HepG2 (cell line): ENCODE measurements around the gene ADARB2. TPM values are rescaled to one million over a fixed set of nuclear protein-coding genes. Genes with fewer than 3 reads are reported as not detected.

Experiments
- E2F1 ChIP-seq: sonication (generic); formaldehyde crosslinking; IDR thresholded peaks from 2 replicates; pipeline ENCODE4 v1.5.0; 2020; ENCODE audit warnings: missing genetic modification reagents
- ELF3 ChIP-seq: IDR thresholded peaks from 2 replicates; pipeline ENCODE4 v1.6.1; 2016; ENCODE audit warnings: missing genetic modification reagents, missing compliant biosample characterization
- GABPA ChIP-seq, 2 experiments: IDR thresholded peaks; 2 replicates each; pipeline ENCODE4 v1.6.1; 2011 to 2016; ENCODE audit warnings: low read depth in 2 of 2, low read length in 1 of 2, missing biosample characterization in 1 of 2, missing genetic modification characterization in 1 of 2
- MAX ChIP-seq: IDR thresholded peaks from 2 replicates; pipeline ENCODE4 v1.6.1; 2012; ENCODE audit warnings: inconsistent platforms
- MLXIP ChIP-seq: sonication (generic); formaldehyde crosslinking; IDR thresholded peaks from 2 replicates; pipeline ENCODE4 v1.9.0; 2021; ENCODE audit warnings: missing genetic modification reagents, borderline replicate concordance
- NPAS2 ChIP-seq: sonication (generic); formaldehyde crosslinking; IDR thresholded peaks from 2 replicates; pipeline ENCODE4 v1.8.0; 2022; ENCODE audit warnings: mild to moderate bottlenecking, missing genetic modification reagents, borderline replicate concordance
- RFXANK ChIP-seq: IDR thresholded peaks from 2 replicates; pipeline ENCODE4 v1.6.1; 2016
- SRF ChIP-seq: IDR thresholded peaks from 2 replicates; pipeline ENCODE4 v1.6.1; 2011; ENCODE audit warnings: mild to moderate bottlenecking, low read depth, low read length, moderate library complexity
- TMF1 ChIP-seq: sonication (generic); formaldehyde crosslinking; IDR thresholded peaks from 2 replicates; pipeline ENCODE4 v1.8.1; 2022; ENCODE audit warnings: low read depth, missing genetic modification reagents
- ZNF431 ChIP-seq: sonication (generic); formaldehyde crosslinking; IDR thresholded peaks from 2 replicates; pipeline ENCODE4 v1.9.0; 2022; ENCODE audit warnings: missing genetic modification reagents, low read depth, mild to moderate bottlenecking, borderline replicate concordance
- ZNF761 ChIP-seq: sonication (generic); formaldehyde crosslinking; conservative IDR thresholded peaks from 2 replicates; pipeline ENCODE4 v1.4.0; 2020; ENCODE audit warnings: mild to moderate bottlenecking, missing genetic modification reagents
- ZNF770 ChIP-seq: sonication (generic); formaldehyde crosslinking; IDR thresholded peaks from 2 replicates; pipeline ENCODE4 v1.5.0; 2020; ENCODE audit warnings: mild to moderate bottlenecking, missing genetic modification reagents
- polyA plus RNA-seq, 8 experiments: library from polyadenylated mRNA; depleted of rRNA in 3 of 8; stranded (reverse) in 7 of 8; unstranded in 1 of 8; fragments of >200 nt; fragmentation: Illumina TruSeq in 4 of 8; extraction: Trizol in 4 of 8; gene quantifications; 2 replicates each; pipeline versions ENCODE4 v1.2.1 to v1.2.3, GENCODE V29; 2011 to 2016; ENCODE audit warnings: low read depth in 4 of 8, missing spikeins in 1 of 8, mixed read lengths in 1 of 8; ENCODE audit not compliant: insufficient read depth in 1 of 8
- total RNA-seq, 5 experiments: library from RNA; depleted of rRNA; stranded (reverse); fragments of >200 nt; fragmentation: Illumina TruSeq; extraction: Trizol; gene quantifications; 2 replicates each; pipeline ENCODE4 v1.2.3, GENCODE V29; 2016; ENCODE audit warnings: low read depth in 1 of 5

The ADARB2 gene
- total and polyA plus RNA-seq, 2 of the 13 experiments (the other 11 are each of a cell fraction or from before 2014, with no cell fraction given) = not detected

GRCh38 chr10:1400101-1401070 lies 336.9 kb downstream of the ADARB2 start (continued):
- TF ChIP-seq GABPA (IDR thresholded peaks at IDR 0.05; ENCODE audit: low read depth, low read length) (no peak), GABPA (CRISPR knock-in tag; IDR thresholded peaks at IDR 0.05; ENCODE audit: low read depth) (no peak; the same call in 1 of the 2 replicates), ZNF761 (CRISPR knock-in tag) (no peak), E2F1 (CRISPR knock-in tag) (no peak), SRF (peak; percentile 95), ELF3 (CRISPR knock-in tag) (peak; percentile 32; the same call in 1 of the 2 replicates), ZNF431 (CRISPR knock-in tag) (peak; percentile 52; the same call in 1 of the 2 replicates), NPAS2 (CRISPR knock-in tag) (no peak), TMF1 (CRISPR knock-in tag) (no peak), MAX (peak; percentile 40; the same call in 1 of the 2 replicates), MLXIP (CRISPR knock-in tag) (no peak), ZNF770 (CRISPR knock-in tag) (no peak), RFXANK (CRISPR knock-in tag) (no peak)
